Pancreas (tissue), 10 donors: ENCODE data around the gene ZNF384. TPM values are rescaled to one million over a fixed set of nuclear protein-coding genes. Genes with fewer than 3 reads are reported as not detected.
A peak's percentile ranks its signal among the peaks of the same experiment; 100 is the strongest.
"Not testable (repeated sequence)": the region's sequence is repeated elsewhere in the genome, so short reads cannot be mapped to it uniquely, and the experiment has no call there.

Source experiments
- ATAC-seq, 4 donors: fragments of 200-7000 bp; cut with Tn5 transposase; one replicate each; pipeline versions ENCODE4 v1.8.0 to v1.9.1; 2020; ENCODE audit warnings: mild to moderate bottlenecking in 4 of 4, moderate library complexity in 4 of 4
- DNase-seq, 6 donors: peaks; one replicate each; pipeline ENCODE4 v3.0.0-alpha.2; 2020
- FAIRE-seq: peaks from 2 replicates; lab custom pipeline; 2012; peaks lifted over from hg19 to GRCh38; lab: Jason Lieb, UNC
- H3K27ac ChIP-seq, 4 donors: fragments of 200-600 bp; sonication (generic); 1 replicate in 3 of 4; 2 replicates in 1 of 4; pipeline versions ENCODE4 v1.5.0 to v1.8.0; 2020
- H3K27me3 ChIP-seq, 4 donors: fragments of 200-600 bp; one replicate each; pipeline ENCODE4 v1.8.0; 2021
- H3K36me3 ChIP-seq, 3 donors: fragments of 200-600 bp; sonication (generic) in 1 of 3; one replicate each; pipeline versions ENCODE4 v1.5.0 to v1.8.0; 2020 to 2021
- H3K4me1 ChIP-seq, 3 donors: fragments of 200-600 bp; one replicate each; pipeline ENCODE4 v1.8.0; 2021
- H3K4me3 ChIP-seq, 4 donors: fragments of 200-600 bp; sonication (generic) in 2 of 4; one replicate each; pipeline versions ENCODE4 v1.5.0 to v1.8.0; 2020 to 2021
- H3K9me3 ChIP-seq, 4 donors: fragments of 200-600 bp; one replicate each; pipeline ENCODE4 v1.8.0; 2021
- CTCF ChIP-seq, 4 donors: fragments of 200-600 bp; sonication (generic) in 3 of 4; IDR thresholded peaks; one replicate each; pipeline versions ENCODE4 v1.5.0 to v1.8.0; 2021; ENCODE audit warnings: antibody characterized with exemption in 4 of 4
- WGBS, 2 donors: extraction: QIAGEN DNeasy Blood & Tissue Kit; methylation state at CpG; one replicate each; pipeline ENCODE4 v1.1.7; 2013; 5-methylcytosine and 5-hydroxymethylcytosine counted together
- intact Hi-C, 3 donors: fragments of 100-400 bp; cut with DNase I; formaldehyde crosslinking; loops; one replicate each; pipeline versions ENCODE4 v1.11.1 to v1.14.2; 2022
- polyA plus RNA-seq, 2 donors: library from polyadenylated mRNA; stranded (reverse); fragments of 200-250 nt; gene quantifications; one replicate each; pipeline ENCODE4 v1.2.3, GENCODE V29; 2013
- total RNA-seq, 6 donors: library from RNA; stranded (reverse); fragmentation: NEBNext Ultra II Directional in 4 of 6; extraction: Animal tissue kit (Norgen Biotek cat#: 25700) in 4 of 6; gene quantifications; one replicate each; pipeline versions ENCODE4 v1.2.1 to v1.2.4, GENCODE V29; 2021 to 2023
- donor health status: healthy with polysubstance abuse.
- donor health status: DM: no; HTN: no; CAD: no; lungs with moderate emphysema.
- donor health status: DM: no; HTN: no; CAD: no.
- donor health status: control.
- donor health status: control.
- donor health status: Bipolar disorder and iron deficiency.
- donor health status: DM: yes; HTN: yes; CAD: no.
- donor health status: DM: no; HTN: no; CAD: no.
- donor health status: DM: no; HTN: no; CAD: no.
- donor health status: DM: yes; HTN: yes; CAD: no.

The ZNF384 gene
- total and polyA plus RNA-seq, 8 donors: 20.4 to 36.7 (median 26.2) TPM

- H3K27me3 ChIP-seq: no peaks in the 10 kb centered on the region
- intact Hi-C loops: no loop called here
- no peaks in the 10 kb centered on the region for H3K36me3 ChIP-seq
- WGBS, 2 donors: 1% methylated on average over 48 to 49 of the region's 49 CpGs
- peaks cover 0 to 6% (median 0%) of the 10 kb centered on the region in 3 donors for H3K4me1 ChIP-seq
- H3K4me3 ChIP-seq: peak within 1 kb of the TSS; percentile 30 to 65 (median 44)
- no peaks in the 10 kb centered on the region for H3K9me3 ChIP-seq
- TF ChIP-seq CTCF (IDR thresholded peaks at IDR 0.05): no peak
- peak within 1 kb of the TSS; percentile 71 to 89 (median 82) for H3K27ac ChIP-seq
- ATAC-seq: peak; percentile 97 to 99 (median 98)
- FAIRE-seq: peak; percentile 93
- DNase-seq: peak; percentile 90 to 99 (median 98)
These were observed 34.6 kb upstream of the ZNF384 start, which contains the start of gene COPS7A for GRCh38 chr12:6723607-6724408. Gene COPS7A, plus strand, starts transcription at chr12:6724046. Its CDS starts 611 bp downstream, at chr12:6724657.

- Histone ChIP-seq H3K4me1 (peaks cover 0 to 6% (median 0%) of the 10 kb centered on the region in 3 donors), H3K4me3 (no peak overlapping the region), H3K27me3 (no peaks in the 10 kb centered on the region), H3K27ac (no peak overlapping the region), H3K9me3 (no peaks in the 10 kb centered on the region), H3K36me3 (no peaks in the 10 kb centered on the region)
- intact Hi-C loops: no loop called here
- no peak for DNase-seq
- no peak for FAIRE-seq
- TF ChIP-seq CTCF (IDR thresholded peaks at IDR 0.05): no peak
- no peak for ATAC-seq
- 80 to 83% methylated on average over 3 of the region's 3 CpGs for WGBS, 2 donors
These were observed 33.7 kb upstream of the ZNF384 start for GRCh38 chr12:6722863-6723262.

- 62 to 82% methylated on average over 8 of the region's 10 CpGs for WGBS, 2 donors
These were observed 27.8 kb upstream of the ZNF384 start for GRCh38 chr12:6716874-6717437.

GRCh38 chr12:6716031-6716873 lies 27.1 kb upstream of the ZNF384 start:
- H3K27me3 ChIP-seq, H3K36me3 ChIP-seq, H3K9me3 ChIP-seq, ATAC-seq, intact Hi-C loops, H3K27ac ChIP-seq, H3K4me1 ChIP-seq, DNase-seq, FAIRE-seq, H3K4me3 ChIP-seq: not testable (repeated sequence)
- WGBS, 2 donors: 72 to 78% methylated on average over 16 to 32 of the region's 41 CpGs

More at GRCh38 chr12:6716874-6717437, 27.8 kb upstream of the ZNF384 start:
- intact Hi-C loops: no loop called here
- Histone ChIP-seq H3K4me1 (no peaks in the 10 kb centered on the region), H3K36me3 (no peaks in the 10 kb centered on the region), H3K27me3 (no peaks in the 10 kb centered on the region), H3K27ac (no peak overlapping the region), H3K4me3 (no peak overlapping the region), H3K9me3 (no peaks in the 10 kb centered on the region)
- FAIRE-seq (no peak), DNase-seq (no peak), ATAC-seq (no peak)
- no peak for TF ChIP-seq CTCF (IDR thresholded peaks at IDR 0.05)

GRCh38 chr12:6708960-6709394 lies 19.8 kb upstream of the ZNF384 start:
- H3K27me3 ChIP-seq: peaks cover 0 to 17% (median 4%) of the 10 kb centered on the region in 4 donors
- no peaks in the 10 kb centered on the region for H3K9me3 ChIP-seq
- H3K27ac ChIP-seq: no peak overlapping the region
- intact Hi-C loops: no loop called here
- H3K36me3 ChIP-seq: no peaks in the 10 kb centered on the region
- DNase-seq (no peak), FAIRE-seq (no peak), ATAC-seq (no peak)
- no peaks in the 10 kb centered on the region for H3K4me1 ChIP-seq
- no peak overlapping the region for H3K4me3 ChIP-seq
- 72 to 84% methylated on average over 16 of the region's 16 CpGs for WGBS, 2 donors
- no peak for TF ChIP-seq CTCF (IDR thresholded peaks at IDR 0.05)

- ATAC-seq, H3K4me1 ChIP-seq, intact Hi-C loops, H3K4me3 ChIP-seq, DNase-seq, H3K27ac ChIP-seq, H3K9me3 ChIP-seq, H3K36me3 ChIP-seq, FAIRE-seq: not testable (repeated sequence)
- WGBS, 2 donors: 77 to 86% methylated on average over 15 to 21 of the region's 21 CpGs
- H3K27me3 ChIP-seq: peaks cover 0 to 17% (median 4%) of the 10 kb centered on the region in 4 donors
These were observed 19.2 kb upstream of the ZNF384 start for GRCh38 chr12:6708351-6708750.
